HL-60/S4 (cell line): ENCODE results near the gene LIN37.

Experiments used
- in situ Hi-C: fragments of 300-500 bp; cut with MboI; formaldehyde crosslinking; loops from 2 replicates; pipeline ENCODE4 v1.14.3; 2022; ENCODE audit warnings: low sequenced_read_pairs

Gene LIN37

DNA sequence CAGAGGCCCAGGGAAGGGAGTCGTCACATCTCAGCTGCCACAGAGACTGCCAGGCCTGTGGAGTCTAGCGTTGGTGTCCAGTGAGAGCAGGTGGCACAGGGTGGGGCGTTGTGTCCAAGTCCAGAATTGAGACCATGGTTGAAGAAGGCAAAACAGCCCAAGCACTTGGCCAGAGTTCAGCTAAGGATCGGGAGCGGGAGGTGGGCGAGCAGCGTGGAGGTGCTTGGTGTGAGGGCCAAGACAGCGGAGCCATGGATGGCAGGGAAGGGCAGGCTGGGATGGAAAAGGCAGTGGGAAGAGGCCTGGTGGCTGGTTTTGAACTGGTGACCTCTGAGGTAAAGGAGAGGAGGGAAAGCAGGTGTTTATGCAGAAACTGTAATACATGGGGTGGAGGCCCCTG lies 14.1 kb upstream of the LIN37 start:
- in situ Hi-C loops, result no loop called here

DNA sequence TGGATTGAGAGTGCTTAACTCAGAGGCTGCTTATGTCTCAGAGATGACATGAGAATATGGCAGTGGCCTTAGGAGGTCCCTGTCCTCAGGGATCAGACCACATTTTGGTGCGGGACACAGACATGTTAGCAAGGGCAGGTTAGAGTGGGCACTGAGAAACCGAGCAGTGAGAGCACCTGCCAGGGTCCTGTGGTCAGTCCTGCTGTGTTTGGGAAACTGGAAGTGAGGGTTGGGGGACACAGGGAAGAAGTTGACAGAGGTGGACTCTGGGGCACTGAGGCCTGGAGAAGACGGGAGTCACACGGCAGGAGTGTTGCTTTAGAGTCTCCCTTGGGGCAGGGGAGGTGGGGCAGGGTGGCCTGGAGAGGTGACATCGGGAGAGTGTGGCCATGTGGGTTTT lies 13.5 kb upstream of the LIN37 start:
- in situ Hi-C loops, result no loop called here

DNA sequence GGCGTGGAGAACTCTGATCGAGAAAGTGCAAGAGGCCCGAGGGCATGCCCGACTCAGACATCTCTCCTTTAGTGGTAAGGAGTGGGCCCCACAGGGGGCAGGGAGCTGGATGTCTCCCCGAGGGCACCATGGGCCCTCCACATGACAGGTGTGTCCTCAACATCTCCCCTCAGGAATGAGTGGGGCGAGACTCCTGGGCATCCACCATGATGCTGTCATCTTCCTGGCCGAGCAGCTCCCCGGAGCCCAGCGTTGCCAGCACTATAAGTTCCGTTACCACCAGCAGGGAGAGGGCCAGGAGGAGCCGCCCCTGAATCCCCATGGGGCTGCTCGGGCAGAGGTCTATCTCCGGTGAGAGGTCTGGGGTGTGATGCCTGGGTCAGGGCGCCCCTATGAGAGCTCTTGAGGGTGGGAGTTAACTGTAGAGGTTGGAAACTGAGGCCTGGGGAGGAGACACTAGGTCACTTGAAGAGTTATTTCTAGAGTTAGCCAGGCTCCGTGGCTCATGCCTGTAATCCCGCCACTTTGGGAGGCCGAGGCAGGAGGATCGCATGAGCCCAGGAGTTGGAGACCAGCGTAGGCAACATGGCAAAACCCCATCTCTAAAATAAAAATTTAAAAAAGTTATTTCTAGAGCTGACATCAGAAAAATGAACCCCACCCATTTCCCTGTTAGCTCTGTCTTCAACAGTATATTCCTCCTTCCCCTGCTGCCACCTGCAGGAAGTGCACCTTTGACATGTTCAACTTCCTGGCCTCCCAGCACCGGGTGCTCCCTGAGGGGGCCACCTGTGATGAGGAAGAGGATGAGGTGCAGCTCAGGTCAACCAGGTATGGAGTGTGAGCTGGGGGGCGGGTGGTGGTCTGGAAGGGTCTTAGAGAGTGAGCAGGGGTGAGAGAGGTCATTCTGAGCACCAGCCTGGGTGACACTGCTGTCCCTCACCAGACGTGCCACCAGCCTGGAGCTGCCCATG lies 11.2 kb upstream of the LIN37 start:
- in situ Hi-C loops, result no loop called here

DNA sequence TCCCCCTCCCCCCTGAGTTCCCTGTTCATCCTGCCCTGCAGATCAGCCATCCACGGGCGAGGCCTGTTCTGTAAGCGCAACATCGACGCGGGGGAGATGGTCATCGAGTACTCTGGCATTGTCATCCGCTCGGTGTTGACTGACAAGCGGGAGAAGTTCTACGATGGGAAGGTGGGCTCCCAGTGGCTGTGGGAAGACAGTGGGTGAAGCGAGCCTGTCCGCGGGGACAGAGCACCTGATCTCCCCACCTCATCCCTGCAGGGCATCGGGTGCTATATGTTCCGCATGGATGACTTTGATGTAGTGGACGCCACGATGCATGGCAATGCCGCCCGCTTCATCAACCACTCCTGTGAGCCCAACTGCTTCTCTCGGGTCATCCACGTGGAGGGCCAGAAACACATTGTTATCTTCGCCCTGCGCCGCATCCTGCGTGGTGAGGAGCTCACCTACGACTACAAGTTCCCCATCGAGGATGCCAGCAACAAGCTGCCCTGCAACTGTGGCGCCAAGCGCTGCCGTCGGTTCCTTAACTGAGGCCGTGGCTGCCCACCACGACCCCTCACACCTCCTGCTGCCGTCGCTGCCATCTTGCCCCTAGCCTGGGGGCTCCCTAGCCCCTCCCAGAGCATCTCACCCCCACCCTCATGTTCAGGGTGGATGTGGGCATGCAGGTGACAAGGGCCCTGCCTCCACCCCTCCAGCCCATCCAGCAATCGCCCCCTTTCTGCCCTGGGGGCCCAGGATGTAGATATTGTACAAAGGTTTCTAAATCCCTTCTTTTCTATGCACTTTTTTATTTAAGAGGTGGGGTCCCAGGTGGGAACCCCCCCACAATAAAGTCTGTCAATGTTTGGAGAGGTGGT lies 10.1 kb upstream of the LIN37 start:
- in situ Hi-C loops, result no loop called here

DNA sequence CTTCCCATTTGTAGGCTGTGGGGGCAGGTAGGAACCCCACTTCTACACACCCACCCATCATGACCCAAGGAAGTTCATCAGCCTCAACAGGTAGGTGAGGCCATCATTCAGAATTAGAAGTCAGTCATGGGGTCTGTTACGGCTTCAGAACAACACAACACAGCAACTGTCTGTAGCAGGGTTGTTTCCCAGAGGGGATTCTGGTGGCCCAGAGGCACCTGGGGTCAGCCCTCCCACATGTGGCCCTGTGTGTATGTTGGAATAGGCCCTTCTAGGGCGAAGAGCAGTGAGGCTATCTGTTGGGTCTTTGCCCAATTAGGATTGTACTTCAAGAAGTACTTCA lies 9.5 kb upstream of the LIN37 start:
- in situ Hi-C loops, result no loop called here

DNA sequence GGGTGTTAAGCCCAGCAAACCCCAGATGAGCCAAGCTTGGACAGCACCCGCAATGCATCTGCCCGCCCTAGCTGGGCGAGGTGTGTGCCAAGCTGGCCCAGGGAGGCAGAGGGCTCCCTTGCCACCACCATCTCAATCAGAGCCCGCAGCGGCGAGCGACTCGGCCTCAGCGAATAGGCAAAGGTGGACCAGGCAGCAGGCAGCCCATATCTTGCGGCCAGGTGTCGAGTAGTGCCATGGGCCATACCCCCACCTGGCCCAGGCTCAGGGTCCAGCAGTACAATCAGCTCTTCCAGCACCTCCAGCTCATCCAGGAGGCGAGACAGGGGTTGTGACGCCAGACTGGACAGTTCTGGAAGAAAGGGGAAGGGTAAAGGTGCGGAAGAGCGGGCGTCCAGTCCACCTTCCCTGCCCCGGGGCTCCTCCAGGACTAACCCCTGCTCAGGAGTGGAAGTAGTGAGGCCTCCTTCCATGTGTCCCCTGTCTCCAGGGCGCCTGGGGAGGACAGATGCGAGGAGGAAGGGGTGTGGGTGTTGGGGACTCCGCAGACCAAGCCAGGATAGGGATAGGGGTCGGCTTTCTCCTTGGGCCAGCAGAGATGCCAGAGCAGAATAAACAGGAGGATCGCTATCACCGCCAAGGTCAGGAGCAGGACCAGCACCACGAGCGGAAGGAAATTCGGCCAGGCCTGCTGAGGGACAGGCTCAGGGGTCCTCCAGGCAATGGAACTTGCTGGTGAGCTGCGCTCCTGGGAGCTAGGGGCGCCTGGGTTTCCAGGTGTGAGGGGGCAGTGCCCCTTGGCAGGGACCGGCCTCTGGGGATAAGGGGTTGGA lies 8.9 kb upstream of the LIN37 start:
- in situ Hi-C loops, result no loop called here

DNA sequence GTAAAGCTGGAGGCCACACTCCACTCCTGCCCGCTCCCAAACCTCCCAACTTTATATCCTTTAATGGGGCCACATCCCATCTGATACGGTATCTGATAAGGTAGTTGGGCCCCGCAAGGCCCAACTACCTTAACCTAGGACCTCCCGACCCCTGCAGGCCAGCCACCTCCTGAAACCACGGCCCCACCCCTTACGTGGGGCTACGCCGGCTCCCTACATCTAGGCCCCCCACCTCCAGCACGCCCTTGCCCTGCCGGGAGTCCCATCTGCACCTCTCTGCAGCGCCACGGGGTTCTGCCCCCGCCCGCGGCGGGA lies 8.3 kb upstream of the LIN37 start:
- in situ Hi-C loops, result no loop called here

DNA sequence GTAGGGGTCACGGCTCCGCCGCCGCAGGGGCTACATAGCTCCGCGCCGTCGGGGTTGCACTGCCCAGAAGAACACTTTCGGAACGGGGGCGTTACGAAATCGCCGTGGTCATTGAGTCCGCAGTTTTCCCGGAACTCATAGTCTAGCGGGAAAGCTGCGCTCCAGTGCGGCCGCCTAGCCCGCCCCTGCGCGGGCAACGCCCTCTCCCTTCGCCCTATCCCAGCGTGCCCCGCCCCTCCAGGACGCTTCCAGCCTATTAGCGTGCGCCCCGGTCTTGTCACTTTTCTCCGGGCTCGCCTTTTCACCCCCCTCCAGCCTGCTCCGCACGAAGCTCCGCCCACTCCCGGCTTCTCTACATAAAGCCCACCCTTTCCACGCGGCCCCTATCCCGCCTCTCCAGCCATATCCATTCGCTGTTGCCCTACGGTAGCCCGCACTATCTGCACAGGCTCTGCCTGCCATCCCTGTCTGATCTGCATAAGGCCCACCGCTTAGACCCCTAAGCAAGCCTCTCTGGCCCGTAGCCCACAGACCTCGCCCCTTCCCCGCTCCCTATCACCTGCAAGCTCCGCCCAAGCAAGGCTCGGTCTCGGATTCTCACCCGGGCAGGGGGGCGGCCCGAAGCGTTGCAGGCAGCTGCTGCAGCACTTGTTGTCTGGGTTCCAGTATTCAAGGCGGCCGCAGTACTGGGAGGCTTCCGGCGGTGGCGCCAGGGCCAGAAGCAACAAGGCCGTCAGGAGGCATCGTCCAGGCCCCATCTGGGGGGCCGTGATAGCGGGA lies 7.8 kb upstream of the LIN37 start:
- in situ Hi-C loops, result no loop called here

DNA sequence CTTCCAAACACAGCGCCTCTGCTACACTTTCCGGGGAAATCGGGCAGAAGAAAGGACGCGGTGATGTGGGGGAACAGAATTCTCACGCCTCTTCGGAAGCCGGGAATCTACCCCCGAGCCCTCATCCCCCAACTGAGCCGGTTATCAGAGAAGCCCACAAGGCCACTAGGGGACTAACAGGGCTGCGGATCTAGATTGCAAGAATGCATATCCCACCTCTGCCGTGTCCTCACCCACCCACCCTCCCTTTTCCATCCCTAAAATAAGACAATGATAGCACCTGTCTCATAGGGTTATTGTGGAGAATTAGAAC lies 7.2 kb upstream of the LIN37 start:
- in situ Hi-C loops, result no loop called here

DNA sequence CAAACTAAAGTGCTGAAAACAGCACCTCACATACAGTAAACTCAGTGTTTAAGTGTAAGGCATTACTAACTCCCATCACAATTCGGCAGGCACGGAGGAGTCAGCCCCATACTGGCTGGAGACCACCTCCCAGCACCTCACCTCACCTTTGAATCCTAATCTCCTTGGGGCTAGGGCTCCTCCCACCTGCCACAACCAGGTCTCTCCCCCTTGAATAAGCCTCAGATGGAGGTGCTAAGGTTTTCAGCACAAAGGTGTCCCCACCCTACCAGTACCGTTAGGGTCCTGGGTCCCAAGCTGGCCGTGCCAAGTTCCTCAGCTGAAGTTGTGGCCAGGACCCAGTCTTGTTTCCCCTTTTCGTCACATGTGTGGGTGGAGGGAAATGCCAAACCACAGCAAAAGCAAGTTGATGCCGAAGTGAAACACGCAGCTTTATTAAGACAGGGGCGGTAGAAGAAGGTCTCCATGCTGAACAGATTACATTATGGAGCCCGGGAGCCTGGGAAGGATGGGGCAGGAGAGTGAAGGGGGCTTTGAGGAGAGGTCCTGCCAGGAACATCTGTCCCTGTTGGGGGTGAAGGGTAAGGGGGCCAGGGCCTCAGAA lies 6.2 kb upstream of the LIN37 start, which contains the start of gene IGFLR1:
Gene IGFLR1, minus strand, starts transcription at position 332 of the 604 bp plus-strand sequence. CDS start 1,272 bp downstream, outside the sequence.
- in situ Hi-C loops, result no loop called here

DNA sequence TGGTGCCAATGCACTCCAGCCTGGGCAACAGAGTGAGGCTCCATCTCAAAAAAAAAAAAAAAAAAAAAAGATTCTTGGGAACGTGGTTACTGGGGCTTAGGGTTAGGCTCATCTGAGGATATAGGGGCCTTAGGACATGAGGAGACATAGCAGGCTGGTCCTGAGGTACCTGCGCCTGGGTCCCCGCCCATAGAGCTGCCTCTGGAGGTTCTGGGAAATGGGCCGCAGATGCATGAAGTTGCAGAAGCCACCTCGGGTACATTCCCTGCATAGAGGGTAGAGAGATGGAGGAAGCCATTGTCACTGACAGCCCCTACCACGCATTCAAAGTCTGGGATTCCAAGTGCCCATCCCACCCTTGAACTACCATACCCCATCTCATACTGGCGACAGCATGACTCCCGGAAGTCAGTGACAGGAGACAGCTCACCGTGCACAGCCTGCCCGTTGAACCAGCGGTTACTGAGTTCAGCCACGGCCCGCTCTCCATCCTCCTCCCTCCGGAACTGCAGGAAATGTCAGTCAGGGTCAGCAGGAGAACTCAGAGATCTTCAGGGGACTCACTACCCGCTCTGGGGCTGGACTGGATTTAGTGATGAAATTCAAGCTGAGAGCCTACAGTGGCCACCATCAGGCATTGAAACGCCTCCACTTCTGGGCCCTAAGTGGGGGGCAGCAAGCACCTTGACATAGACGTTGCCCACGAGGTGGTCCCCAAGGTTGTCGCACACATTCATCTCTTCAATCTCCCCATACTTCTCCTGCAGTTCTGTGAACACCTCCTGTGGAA lies 4.5 kb upstream of the LIN37 start:
- in situ Hi-C loops, result no loop called here

DNA sequence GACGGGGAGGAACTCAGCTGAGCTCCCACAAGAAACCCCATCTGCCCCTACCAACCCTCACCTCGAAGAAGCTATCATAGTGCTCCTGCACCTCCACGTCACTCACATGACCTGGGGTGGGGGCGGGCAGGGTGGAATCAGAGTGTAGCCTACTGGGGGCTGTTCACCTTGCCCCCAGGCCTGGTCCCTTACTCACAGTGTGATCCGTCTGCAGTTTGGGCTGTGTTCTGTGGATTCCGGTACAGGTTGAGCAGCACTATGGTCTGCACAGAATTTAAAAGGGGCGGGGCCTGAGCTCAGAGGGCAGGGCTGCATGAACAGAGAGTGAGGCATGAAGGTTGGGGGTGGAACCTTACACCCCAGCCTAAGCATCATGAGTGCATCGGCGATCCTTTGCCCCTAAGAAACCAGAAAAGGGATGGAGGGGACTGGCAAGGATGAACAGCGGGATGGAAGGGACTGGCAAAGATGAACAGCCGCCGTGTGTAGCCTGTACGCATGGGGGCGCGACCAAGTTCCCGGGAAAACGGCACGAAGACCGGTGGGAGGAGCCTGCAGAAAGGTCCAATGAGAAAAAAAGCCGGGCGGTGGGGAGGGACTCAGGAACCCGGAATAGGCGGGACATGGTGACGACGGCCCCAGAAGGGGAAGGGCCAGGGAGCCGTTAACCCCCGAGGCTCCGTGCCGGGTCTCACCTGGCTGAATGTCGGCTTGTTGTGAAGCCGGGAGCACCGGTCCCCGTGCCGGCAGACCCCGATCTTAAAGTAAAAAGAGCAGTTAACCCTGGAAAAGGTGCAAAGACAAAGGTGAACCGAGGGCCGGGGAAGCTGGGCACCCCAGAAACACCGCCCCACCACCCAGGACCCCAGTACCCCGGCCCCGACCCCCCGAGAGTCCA lies 3.7 kb upstream of the LIN37 start:
- in situ Hi-C loops, result no loop called here

DNA sequence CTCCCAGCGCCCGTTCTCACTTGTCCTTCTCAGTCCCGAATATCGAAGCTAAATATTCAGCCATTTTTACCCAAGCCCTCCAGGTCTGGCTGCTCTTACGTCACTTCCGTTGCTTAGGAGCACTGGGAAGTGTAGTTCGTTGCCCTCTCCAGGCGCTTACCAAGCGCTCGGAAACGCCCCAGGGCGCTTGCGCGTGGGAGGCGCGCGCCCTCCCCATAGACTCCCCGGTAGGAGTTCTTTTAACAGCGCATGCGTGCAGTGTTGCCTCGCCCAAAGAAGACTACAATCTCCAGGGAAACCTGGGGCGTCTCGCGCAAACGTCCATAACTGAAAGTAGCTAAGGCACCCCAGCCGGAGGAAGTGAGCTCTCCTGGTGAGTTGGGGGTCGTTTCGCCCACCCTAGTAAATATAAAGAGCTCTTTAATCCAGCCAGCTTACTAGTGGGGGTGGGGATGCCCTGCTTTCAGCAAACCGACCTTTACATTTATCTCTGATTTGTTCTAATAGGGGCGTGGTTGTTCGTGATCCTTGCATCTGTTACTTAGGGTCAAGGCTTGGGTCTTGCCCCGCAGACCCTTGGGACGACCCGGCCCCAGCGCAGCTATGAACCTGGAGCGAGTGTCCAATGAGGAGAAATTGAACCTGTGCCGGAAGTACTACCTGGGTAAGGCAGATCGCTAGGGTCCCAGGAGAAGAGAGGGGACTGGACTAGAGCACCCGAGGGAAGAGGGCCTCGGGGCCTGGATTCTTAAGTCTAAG lies 2.9 kb upstream of the LIN37 start, which contains the start of the genes PSENEN and U2AF1L4:
Gene PSENEN, plus strand, starts transcription at position 324 of the 759 bp plus-strand sequence. Its CDS starts 280 bp downstream, at position 604.
Gene U2AF1L4, minus strand, starts transcription at position 91 of the 759 bp plus-strand sequence. Its CDS starts 27 bp downstream, at position 64.
- in situ Hi-C loops, result no loop called here

DNA sequence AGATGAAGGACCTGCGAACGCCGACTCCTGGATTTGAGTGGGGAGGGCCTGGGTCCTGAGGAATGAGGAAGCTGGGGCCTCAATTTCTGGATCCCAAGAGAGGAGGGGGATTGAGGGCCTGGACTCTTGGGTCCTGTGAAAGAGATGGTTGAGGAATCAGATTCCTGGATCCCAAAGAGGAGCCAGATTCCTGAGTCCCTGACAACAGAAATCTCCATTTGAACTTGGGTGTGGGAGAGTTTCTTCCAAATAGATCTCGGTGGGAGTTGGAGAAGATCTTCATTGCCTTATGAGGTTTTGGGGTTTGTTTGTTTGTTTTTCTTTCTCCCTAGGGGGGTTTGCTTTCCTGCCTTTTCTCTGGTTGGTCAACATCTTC lies 2.3 kb upstream of the LIN37 start:
- in situ Hi-C loops, result no loop called here

DNA sequence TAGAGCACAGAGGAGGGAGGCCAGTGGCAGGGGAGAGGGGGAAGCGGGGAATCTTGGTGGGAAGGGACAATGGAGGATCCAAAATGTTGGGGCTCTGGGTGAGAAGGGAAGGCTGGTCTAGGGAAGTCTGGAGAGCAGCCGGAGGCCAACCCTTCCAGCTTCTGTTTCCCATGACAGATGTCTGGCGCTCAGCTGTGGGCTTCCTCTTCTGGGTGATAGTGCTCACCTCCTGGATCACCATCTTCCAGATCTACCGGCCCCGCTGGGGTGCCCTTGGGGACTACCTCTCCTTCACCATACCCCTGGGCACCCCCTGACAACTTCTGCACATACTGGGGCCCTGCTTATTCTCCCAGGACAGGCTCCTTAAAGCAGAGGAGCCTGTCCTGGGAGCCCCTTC lies 1.8 kb upstream of the LIN37 start:
- in situ Hi-C loops, result no loop called here

DNA sequence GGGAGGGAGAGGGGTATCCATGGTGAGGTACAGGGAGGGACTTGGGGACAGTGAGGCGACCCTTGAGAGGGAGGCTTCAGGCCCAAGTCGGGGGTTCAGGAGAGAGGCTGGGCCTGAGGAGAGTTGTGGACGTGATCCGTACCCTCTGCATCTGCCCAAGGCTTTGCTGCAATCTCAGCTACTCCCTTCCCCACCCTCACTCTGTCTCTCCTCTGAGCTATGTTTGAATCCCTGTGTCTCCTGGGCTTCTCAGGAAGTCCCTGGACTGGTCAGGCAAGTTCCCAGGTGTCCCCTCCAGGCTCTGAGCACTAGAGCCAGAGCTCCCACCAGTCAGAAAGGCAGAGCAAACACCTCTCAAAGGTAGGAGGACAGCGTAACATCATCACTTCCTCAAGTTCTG lies 1.8 kb downstream of the LIN37 start:
- in situ Hi-C loops, result no loop called here
